Measurements from ENCODE around the gene FRG1. TPM values are rescaled to one million over a fixed set of nuclear protein-coding genes. Genes with fewer than 3 reads are reported as not detected.
"Not testable (repeated sequence)": the region's sequence is repeated elsewhere in the genome, so short reads cannot be mapped to it uniquely, and the experiment has no call there.

Gene FRG1
- total and polyA plus RNA-seq, 2 donors (not counting 1 experiment from before 2014, with no cell fraction given): 21.0 to 31.1 TPM

GRCh38 chr4:189981970-189982369 lies 41.3 kb downstream of the FRG1 start:
- Histone ChIP-seq H3K9me3 (ENCODE audit: control insufficient read depth, insufficient read depth, low read depth, low read length) (no peaks in the 10 kb centered on the region), H2AFZ (ENCODE audit: low read length) (no peak overlapping the region), H3K4me3 (replicated peaks in 1 of 4; ENCODE audit: control extremely low read depth in 1 of 4, insufficient read depth in 1 of 4, low read depth in 3 of 4, low read length in 4 of 4) (no peak overlapping the region), H3K27me3 (ENCODE audit: control insufficient read depth, insufficient read depth, low read length) (no peaks in the 10 kb centered on the region), H3K9ac (ENCODE audit: insufficient read depth, low read length) (no peak overlapping the region), H3K4me1 (ENCODE audit: control insufficient read depth, extremely low read depth, insufficient read depth, low read length) (no peaks in the 10 kb centered on the region), H3K4me2 (ENCODE audit: extremely low read depth, insufficient read depth, low read length) (no peak overlapping the region), H3K27ac (ENCODE audit: insufficient read depth, low read length) (no peak overlapping the region), H4K20me1 (ENCODE audit: control insufficient read depth, extremely low read depth, insufficient read depth, low read length) (no peaks in the 10 kb centered on the region), H3K36me3 (ENCODE audit: control insufficient read depth, insufficient read depth, low read length) (no peaks in the 10 kb centered on the region), H3K79me2 (ENCODE audit: control insufficient read depth, insufficient read depth, low read length) (no peaks in the 10 kb centered on the region)
- DNase-seq (ENCODE audit: low read depth in 2 of 2): no peak
- TF ChIP-seq EZH2 (IDR thresholded peaks at IDR 0.05; ENCODE audit: low read length, missing control alignments): no peak
- TF ChIP-seq CTCF (conservative IDR thresholded peaks at IDR 0.05 in 1 of 2, IDR thresholded peaks at IDR 0.05 in 1 of 2; ENCODE audit: low read depth in 1 of 2, low read length in 2 of 2): no peak

GRCh38 chr4:189983916-189984526 lies 43.3 kb downstream of the FRG1 start:
- not testable (repeated sequence) for H3K4me1 ChIP-seq (ENCODE audit: control insufficient read depth, extremely low read depth, insufficient read depth, low read length); H3K79me2 ChIP-seq (ENCODE audit: control insufficient read depth, insufficient read depth, low read length); H2AFZ ChIP-seq (ENCODE audit: low read length); H3K9me3 ChIP-seq (ENCODE audit: control insufficient read depth, insufficient read depth, low read depth, low read length); H3K4me3 ChIP-seq (replicated peaks in 1 of 4; ENCODE audit: control extremely low read depth in 1 of 4, insufficient read depth in 1 of 4, low read depth in 3 of 4, low read length in 4 of 4); H3K36me3 ChIP-seq (ENCODE audit: control insufficient read depth, insufficient read depth, low read length); DNase-seq (ENCODE audit: low read depth in 2 of 2); H4K20me1 ChIP-seq (ENCODE audit: control insufficient read depth, extremely low read depth, insufficient read depth, low read length); H3K9ac ChIP-seq (ENCODE audit: insufficient read depth, low read length); H3K4me2 ChIP-seq (ENCODE audit: extremely low read depth, insufficient read depth, low read length); H3K27me3 ChIP-seq (ENCODE audit: control insufficient read depth, insufficient read depth, low read length); H3K27ac ChIP-seq (ENCODE audit: insufficient read depth, low read length)

- not testable (repeated sequence) for H2AFZ ChIP-seq (ENCODE audit: low read length); H3K36me3 ChIP-seq (ENCODE audit: control insufficient read depth, insufficient read depth, low read length); DNase-seq (ENCODE audit: low read depth in 2 of 2); H4K20me1 ChIP-seq (ENCODE audit: control insufficient read depth, extremely low read depth, insufficient read depth, low read length); H3K4me3 ChIP-seq (replicated peaks in 1 of 4; ENCODE audit: control extremely low read depth in 1 of 4, insufficient read depth in 1 of 4, low read depth in 3 of 4, low read length in 4 of 4); H3K4me2 ChIP-seq (ENCODE audit: extremely low read depth, insufficient read depth, low read length); H3K4me1 ChIP-seq (ENCODE audit: control insufficient read depth, extremely low read depth, insufficient read depth, low read length); H3K79me2 ChIP-seq (ENCODE audit: control insufficient read depth, insufficient read depth, low read length); H3K27ac ChIP-seq (ENCODE audit: insufficient read depth, low read length); H3K9me3 ChIP-seq (ENCODE audit: control insufficient read depth, insufficient read depth, low read depth, low read length); H3K9ac ChIP-seq (ENCODE audit: insufficient read depth, low read length); H3K27me3 ChIP-seq (ENCODE audit: control insufficient read depth, insufficient read depth, low read length)
These were observed 44.0 kb downstream of the FRG1 start for GRCh38 chr4:189984661-189985060.

GRCh38 chr4:189985651-189986243 lies 45.1 kb downstream of the FRG1 start:
- H3K27ac ChIP-seq (ENCODE audit: insufficient read depth, low read length); H3K4me3 ChIP-seq (replicated peaks in 1 of 4; ENCODE audit: control extremely low read depth in 1 of 4, insufficient read depth in 1 of 4, low read depth in 3 of 4, low read length in 4 of 4); H2AFZ ChIP-seq (ENCODE audit: low read length); H3K36me3 ChIP-seq (ENCODE audit: control insufficient read depth, insufficient read depth, low read length); H3K4me1 ChIP-seq (ENCODE audit: control insufficient read depth, extremely low read depth, insufficient read depth, low read length); H3K27me3 ChIP-seq (ENCODE audit: control insufficient read depth, insufficient read depth, low read length); H3K9me3 ChIP-seq (ENCODE audit: control insufficient read depth, insufficient read depth, low read depth, low read length); DNase-seq (ENCODE audit: low read depth in 2 of 2); H4K20me1 ChIP-seq (ENCODE audit: control insufficient read depth, extremely low read depth, insufficient read depth, low read length); H3K79me2 ChIP-seq (ENCODE audit: control insufficient read depth, insufficient read depth, low read length); H3K9ac ChIP-seq (ENCODE audit: insufficient read depth, low read length); H3K4me2 ChIP-seq (ENCODE audit: extremely low read depth, insufficient read depth, low read length): not testable (repeated sequence)

Data from fibroblast of lung (primary cell).